HG03196 (cell line): Measurements from ENCODE around the gene NOTCH1.

Experiments used
- ATAC-seq: cut with Tn5 transposase; IDR thresholded peaks from one replicate; pipeline ENCODE4 v1.9.1; 2021; ENCODE audit not compliant: unreplicated experiment

Gene NOTCH1

GRCh38 chr9:136518623-136519022 lies 27.2 kb downstream of the NOTCH1 start:
- no peak for ATAC-seq

- ATAC-seq = no peak
These were observed 27.9 kb downstream of the NOTCH1 start for GRCh38 chr9:136517950-136518349.

DNA sequence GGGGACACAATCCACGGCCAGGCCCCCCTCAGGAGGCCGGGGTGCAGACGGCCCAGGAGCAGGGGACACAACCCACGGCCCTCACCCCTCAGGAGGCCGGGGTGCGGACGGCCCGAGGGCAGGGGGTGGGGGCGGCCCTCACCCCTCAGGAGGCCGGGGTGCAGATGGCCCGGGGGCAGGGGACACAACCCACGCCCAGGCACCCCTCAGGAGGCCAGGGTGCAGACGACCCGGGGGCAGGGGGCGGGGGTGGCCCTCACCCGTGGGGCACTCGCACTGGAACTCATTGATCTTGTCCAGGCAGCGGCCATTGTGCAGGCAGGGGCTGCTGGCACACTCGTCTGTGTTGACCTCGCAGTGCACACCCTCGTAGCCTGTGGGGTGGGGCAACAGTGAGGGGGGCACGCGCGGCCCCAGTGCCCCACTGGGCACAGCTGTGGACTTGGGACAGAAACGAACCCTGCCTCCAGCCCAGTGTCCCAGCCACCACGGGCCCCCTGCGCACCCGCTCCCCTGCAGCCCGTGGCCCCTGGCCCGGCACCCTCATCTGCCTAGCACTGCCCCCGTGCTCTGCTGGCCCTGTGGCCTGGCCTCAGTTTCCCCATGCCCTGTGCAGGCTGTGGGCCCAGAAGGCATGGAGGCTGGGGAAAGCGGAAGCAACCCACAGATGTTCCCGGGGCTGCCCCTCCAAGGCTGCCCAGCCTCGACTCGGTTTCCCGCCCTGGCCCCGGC lies 28.7 kb downstream of the NOTCH1 start:
- ATAC-seq = no peak

- no peak for ATAC-seq
These were observed 29.6 kb downstream of the NOTCH1 start for GRCh38 chr9:136516191-136516654.

DNA sequence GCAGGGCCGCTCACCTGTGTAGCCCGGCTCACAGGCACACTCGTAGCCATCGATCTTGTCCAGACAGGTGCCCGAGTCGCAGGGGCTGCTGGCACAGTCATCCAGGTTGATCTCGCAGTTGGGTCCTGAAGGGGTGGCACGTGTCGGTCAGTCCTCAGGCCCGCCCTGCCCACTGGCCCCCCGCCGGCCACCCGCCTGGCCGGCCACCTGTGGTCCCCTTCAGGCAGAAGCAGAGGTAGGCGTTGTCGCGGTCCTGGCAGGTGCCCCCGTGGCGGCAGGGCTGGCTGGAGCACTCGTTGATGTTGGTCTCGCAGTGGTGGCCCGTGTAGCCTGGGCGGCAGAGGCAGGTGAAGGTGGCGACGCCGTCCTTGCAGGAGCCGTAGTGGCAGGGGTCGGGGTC lies 30.6 kb downstream of the NOTCH1 start:
- ATAC-seq = no peak

DNA sequence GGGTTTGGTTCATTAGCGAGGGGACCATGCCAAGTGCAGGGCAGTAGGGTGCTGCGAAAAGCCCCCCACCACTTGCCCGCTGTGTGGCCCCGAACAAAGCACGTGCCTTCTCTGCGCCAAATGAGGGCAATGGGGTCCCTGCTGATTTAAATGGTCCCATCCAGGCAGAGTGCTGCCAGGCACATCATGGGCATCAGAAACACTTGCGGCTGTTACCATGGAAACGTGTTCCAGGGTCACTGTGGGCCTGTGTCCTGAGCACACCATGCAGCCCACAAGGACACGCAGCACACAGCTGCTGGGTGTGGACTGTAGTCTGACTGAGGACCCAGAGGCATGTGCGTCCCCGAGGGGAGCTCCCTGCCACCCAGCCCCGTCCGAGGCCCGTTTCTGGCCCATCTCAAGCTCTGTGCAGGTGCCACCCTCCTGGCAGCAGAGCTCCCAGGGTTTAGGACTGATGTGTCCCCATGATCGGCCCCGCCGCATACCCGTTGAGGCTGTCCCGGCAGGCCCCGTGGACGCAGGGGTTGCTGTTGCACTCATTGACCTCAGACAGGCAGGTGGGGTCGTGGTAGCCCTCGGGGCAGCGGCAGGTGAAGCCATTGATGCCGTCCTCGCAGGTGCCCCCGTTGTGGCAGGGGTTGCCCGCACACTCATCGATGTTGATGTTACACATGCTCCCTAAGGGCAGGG lies 31.7 kb downstream of the NOTCH1 start:
- ATAC-seq = no peak

DNA sequence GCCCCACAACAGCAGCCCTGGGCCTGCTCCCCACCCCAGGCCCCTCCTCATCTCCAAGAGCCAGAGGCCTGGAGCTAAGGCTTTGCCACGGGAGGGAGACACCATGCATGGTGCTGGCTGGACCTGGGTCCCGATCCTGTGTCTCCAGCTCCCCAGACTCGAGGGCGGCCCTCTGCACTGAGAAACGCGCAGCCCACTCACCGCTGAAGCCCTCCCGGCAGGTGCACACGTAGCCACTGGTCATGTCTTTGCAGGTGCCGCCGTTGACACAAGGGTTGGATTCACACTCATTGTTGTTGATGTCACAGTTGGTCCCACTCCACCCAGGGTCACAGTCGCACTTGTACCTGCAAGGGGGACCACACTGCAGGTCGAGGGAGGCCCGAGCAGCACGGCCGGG lies 32.7 kb downstream of the NOTCH1 start:
- ATAC-seq = no peak

DNA sequence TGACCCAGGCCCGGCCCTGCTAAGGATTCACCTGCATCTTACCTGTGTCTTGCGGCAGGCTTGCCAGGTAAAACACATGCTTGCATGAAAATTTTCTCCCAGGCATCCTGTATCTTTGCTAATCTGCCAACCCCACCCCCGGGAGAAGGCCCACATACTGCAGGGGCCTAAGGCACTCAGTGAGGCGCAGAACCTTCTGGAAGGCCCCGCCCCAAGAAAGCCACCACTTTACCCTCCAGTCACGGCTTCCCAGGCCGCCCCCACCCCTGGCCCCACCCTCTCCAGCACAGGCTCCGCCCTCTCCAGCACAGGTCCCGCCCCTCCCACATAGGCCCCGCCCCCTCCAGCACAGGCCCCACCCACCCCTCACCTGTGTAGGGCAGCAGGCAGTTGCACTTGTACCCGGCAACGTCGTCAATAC lies 33.2 kb downstream of the NOTCH1 start:
- ATAC-seq = no peak

- no peak for ATAC-seq
These were observed 33.9 kb downstream of the NOTCH1 start for GRCh38 chr9:136511670-136512592.

DNA sequence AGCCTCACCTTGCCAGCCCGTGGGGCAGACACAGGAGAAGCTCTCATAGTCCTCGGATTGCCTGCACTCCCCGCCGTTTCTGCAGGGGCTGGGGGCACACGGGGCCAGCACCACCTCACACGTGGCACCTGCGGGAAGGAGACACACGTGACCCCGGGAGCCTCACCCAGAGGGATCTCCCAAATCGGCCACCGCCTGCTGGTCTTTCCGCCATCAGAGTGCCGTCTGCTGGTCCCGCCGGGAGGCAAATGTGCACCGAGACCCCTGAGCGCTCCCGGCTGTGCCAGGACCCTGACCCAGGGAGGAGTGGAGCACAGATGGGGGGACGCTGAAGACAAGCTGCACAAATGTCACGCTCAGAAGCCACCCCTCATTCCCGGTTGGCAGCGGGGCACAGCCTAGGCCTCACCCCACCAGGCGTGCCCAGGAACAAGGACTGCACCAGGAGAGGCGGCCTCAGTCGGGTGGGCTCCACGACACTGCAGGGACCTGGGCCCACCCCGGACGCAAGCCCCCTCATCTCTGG lies 34.6 kb downstream of the NOTCH1 start:
- no peak for ATAC-seq

DNA sequence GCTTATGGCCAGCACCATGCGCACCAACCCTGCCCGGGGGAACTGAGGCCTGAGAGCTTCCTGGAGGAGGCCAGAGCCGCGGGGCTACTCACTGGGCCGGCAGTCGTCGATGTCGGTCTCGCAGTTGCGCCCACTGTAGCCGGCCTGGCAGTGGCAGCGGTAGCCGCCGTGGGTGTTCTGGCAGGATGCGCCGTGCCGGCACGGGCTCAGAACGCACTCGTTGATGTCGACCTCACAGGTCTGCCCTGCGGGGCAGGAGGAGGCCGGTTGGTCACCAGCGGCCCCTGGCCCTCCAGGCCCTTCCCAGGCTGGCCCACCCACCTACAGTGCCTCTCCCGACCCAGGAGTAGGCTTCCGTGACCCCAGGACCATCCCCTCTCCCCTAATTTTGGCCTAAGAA lies 35.3 kb downstream of the NOTCH1 start:
- no peak for ATAC-seq

GRCh38 chr9:136509549-136509948 lies 36.3 kb downstream of the NOTCH1 start:
- ATAC-seq = no peak

- ATAC-seq = no peak
These were observed 36.9 kb downstream of the NOTCH1 start for GRCh38 chr9:136508729-136509500.

GRCh38 chr9:136507992-136508375 lies 37.9 kb downstream of the NOTCH1 start:
- ATAC-seq = no peak

DNA sequence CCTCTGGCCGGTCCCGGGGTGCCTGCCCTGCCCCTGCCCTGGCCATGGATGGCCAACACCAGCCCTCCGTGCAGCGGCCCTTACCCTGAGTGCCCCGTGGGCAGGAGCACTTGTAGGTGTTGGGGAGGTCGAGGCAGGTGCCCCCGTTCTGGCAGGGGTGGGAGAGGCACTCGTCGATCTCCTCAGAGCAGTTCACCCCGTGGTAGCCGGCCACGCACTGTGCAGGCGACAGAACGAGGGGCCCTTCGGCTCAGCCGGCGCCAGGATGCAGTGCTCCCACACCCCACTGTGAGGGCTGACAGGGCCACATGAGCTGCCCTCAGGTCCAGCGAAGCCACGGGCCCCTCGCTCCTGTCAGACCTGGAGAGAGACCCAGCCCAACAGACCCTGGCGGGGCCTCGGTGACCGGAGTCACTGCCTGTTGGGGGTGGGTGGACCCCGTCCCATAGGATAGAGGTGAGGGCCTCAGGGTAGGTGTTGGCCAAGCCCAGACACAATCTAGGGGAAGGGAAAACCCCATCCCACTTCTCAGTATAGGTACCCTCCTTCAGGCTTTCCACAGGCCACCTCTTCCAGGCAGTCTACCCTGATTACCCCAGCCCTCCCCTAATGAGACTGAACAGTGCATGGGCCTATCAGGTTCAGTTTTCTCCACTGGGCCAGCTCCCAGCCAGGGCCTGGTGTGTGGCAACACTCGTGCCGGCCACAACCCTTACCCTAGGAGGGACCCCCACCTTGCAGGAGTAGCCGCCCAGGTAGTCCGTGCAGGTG lies 38.4 kb downstream of the NOTCH1 start:
- no peak for ATAC-seq

DNA sequence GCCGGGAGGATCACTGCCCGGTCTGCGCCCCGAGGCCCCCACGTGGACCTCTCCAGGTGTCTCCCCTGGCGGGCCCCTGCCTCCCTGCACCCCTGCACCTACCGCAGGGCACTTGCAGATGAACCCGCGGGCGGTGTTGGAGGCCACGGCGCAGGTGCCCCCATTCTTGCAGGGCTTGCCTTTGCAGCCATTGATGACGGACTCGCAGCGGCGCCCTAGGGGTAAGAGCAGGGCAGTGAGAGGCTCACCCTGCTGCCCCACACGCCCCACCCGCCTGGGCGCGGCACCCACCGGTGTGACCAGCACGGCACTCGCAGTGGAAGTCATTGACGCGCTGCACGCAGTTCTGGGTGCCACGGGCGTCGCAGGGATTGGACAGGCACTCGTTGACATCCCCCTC lies 39.4 kb downstream of the NOTCH1 start:
- ATAC-seq = no peak

DNA sequence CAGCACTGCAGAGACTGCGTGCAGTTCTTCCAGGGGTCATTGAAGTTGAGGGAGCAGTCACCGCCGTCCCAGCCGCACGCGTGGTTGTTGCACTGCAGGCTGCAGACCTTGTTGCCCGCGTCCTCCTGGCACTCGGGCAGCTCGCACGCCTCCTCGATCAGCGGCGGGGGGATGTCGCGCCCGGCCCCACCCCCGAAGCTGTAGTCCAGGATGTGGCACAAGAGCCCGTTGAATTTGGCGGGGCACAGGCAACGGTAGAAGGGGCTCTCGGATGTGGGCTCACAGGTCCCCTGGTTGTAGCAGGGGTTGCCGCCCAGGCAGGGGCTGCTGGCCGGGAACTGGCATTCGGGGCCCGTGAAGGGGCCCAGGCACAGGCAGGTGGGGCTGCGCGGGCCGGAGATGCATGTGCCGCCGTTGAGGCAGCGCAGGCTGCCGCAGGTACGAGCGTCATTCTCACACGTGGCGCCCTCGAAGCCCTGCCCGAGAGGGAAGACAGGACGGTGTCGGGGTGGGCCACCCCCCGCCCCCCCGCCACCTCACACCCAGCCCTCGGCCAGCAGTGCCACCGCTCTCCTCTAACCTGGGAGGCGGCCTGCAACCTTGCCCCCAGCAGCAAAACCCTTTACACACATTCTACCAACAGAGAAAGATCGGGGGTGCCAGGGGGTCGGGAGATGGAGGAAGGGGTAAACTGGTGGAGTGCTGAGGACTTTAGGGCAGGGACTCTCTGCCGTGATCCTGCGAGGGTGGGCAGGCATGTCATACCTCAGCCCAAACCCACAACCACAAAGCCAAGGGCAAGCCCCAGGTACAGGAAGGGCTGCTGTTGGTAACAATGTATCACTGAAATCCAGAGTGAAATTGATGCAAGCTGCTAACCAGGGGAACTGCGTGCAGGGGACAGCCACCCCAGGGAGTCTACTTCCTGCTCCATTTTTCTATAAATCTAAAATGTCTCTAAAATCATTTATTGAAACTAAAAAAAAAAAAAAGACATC lies 40.1 kb downstream of the NOTCH1 start:
- ATAC-seq = no peak

GRCh38 chr9:136504512-136505348 lies 41.1 kb downstream of the NOTCH1 start:
- ATAC-seq = no peak
